Measurements from ENCODE around the gene STC2.
"Not testable (repeated sequence)": the region's sequence is repeated elsewhere in the genome, so short reads cannot be mapped to it uniquely, and the experiment has no call there.

The STC2 gene

DNA sequence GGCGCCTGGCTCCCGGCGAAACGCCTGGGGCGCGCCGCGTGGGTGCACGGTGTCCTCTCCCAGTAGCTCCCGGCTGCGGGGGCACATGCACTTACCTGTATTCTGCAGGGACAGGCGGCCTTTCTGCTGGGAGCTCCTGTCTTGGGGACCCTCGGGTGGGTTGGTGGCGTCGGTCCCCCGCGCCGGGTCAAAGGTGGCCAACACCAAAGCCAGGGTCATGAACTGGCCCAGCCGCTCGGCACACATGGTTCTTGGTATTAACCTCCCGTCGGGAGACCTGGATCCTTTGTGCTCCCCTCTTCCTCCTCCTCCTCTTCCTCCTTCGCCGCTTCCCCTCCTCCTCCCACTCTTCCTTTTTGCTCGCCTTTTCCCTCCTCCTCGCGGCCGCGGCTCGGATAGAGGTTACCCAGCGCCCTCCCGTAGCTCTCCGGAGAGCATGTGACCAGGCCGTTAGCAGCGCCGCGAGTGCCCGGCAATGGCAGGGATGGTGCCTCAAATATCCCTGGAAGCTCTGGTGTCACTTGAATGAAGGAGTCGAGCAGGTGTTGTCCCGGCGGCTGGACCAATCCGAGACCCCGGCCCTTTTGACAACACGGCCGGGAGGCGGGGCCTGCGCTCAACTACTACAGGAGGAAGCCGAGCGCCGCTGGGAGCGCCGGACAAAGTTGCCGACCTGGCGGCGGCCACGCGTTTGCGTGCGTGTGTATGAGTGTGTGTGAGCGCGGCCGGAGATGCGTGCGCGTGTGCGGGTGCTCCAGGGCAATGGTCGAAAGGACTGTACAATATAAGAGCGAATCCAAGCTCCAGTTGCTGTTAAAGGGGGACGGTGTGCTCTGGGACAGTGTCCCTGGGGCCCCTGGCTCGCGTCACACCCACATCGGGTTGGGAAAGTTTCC lies at the start of gene STC2:
STC2 (minus strand) TSS at position 467 of the 896 bp plus-strand sequence; CDS start at position 246, 221 bp downstream.
- DNase-seq: peak; percentile 80

- no peak for DNase-seq
Observed at GRCh38 chr5:173371400-173371799, 43.2 kb upstream of the STC2 start.

- DNase-seq: not testable (repeated sequence)
Observed at GRCh38 chr5:173363406-173363805, 35.2 kb upstream of the STC2 start.

- DNase-seq: no peak
Observed at GRCh38 chr5:173355561-173355960, 27.3 kb upstream of the STC2 start.

GRCh38 chr5:173354645-173355044 lies 26.4 kb upstream of the STC2 start:
- DNase-seq: no peak

DNA sequence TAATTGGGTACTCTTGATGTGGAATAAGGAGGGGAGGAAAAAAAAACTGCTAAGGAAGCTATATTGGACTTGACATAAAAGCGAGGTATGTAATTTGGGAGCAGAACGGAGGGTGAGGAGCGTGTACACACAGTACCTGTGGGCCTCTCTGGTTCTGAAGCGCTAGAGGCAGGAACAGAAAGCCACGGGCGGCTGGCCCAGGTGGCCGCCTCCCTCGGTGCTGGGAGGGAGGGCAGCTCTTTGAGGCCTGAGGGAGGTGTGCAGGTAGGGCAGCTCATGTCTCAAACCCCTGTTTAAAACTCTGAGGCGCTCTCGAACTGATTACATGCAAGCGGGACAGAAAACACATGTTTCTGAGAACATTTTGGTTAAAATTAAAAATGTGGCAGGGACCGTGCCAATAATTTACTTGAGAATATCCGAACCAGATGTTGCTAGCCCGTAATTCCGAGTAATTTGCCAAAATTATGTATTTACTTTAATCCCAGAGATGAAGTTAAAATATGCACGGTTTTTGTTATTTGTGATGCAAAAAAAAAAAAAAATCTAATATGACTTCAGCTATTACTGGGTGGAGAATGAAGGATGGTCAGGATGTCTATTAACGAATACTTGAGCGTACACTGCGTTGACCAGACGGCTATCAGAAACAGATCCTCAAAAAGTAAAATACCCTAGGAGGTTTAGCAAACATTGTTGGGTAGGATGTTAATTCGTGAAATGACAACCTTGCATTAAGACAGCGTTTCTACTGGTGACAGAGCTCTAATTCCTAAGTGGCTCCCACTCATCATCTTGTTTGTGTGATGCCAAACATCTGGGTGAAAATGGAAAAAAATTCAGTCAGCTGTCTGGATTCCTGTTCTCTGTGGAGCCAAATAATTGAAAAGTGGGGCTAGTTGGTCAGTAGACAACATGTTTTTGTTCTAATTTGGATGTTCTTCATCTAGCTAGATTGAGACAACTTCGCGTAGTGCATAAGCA lies 24.4 kb upstream of the STC2 start:
- DNase-seq: no peak

DNA sequence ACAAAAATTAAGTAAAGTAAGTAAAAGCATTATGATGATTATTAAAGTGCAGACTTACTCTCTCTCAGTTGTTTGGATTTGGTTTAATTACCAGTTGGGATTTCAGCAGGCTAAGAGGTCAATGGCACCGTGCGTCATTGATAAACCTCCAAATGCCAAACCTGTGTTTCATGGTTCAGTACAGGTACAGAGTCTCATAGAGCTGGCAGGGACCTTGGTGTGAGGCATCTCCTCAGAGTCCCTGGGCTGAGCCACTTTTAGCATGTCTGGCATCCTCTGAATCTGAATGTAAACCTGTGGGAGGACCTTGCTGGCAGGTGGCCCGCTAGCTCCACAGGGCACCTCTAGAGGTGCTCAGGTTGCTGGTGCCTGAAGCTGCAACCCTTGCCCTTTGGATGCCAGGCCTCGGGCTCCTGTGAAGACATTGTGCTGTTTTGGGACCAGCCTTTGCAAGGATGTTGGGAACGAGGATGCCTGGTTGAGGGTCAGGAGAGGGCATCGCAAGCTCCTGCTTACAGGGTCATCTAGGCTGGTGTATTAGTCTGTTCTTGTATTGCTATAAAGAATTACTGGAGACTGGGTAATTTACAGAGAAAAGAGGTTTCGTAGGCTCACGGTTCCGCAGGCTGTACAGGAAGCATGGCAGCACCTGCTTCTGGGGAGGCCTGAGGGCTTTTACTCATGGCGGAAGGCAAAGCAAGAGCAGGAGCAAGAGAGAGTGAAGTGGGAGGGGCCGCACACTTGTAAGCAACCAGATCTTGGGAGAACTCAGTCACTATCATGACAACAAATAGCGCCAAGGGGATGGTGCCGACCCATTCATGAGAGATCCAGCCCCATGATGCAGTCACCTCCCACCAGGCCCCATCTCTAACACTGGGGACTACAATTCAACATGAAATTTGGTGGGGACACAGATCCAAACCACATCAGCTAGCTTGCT lies 14.9 kb upstream of the STC2 start:
- DNase-seq: no peak

DNA sequence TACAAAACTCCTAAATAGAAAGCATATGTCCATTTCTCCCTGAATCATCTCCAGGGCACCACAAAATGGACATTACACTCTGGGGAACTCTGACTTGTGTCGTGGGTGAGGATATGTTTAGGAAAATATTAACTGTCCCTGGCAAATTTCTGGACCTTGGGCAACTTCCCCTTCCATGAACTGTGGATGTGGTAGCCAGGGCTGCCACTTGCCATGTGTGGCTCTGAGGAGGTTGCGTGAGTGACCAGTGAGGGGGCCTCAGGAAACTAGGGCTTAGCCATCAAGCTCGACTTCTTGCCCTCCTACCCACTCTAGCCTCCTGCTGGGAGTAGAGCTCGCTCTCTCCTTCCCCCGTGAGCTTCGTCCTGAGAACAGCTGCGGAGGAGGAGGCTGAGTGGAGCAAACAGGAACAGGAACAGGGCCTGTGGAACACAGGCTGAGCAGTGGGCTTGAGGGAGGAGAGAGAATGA lies 13.8 kb upstream of the STC2 start:
- no peak for DNase-seq

- no peak for DNase-seq
Observed at GRCh38 chr5:173340984-173341383, 12.8 kb upstream of the STC2 start.

- no peak for DNase-seq
Observed at GRCh38 chr5:173340451-173340850, 12.2 kb upstream of the STC2 start.

DNA sequence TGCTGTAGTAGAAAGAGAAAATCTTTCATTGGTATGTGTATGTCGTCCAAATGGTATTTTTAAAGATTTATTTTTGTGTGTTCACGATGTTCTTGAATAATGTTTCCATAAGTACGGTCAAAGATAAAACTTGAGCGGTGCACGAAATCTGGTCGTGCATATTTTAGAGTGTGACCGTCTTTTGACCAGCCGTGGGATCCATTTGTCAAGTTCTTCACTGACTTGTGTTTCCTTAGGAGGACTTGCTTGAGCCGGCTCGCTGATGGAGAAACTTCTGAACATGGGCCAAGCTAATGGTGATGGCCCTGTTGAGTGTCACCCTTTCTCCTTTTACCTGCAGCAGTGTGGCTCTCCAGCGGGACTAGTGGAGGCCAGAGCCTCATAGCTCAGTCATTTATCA lies 11.1 kb upstream of the STC2 start:
- no peak for DNase-seq

GRCh38 chr5:173338380-173339015 lies 10.3 kb upstream of the STC2 start:
- DNase-seq: no peak

DNA sequence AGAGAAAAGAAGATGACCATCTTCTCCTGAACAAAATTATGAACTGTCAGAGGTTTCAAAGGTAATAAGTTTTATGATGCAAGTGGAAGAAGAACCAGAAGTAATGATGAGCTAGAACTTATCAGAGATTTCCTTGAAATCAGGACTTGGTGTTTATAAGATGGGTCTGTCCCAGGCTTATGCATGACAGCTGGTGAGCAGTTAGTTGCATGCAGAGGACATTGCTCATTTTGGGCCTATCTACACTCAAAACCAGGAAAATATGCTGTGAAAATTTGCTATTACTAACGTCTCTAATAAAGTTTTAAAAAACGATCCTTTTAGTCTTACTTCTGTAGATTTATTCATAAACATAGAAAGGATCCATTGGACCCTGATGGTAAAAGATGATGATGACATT lies 6.6 kb upstream of the STC2 start:
- DNase-seq: no peak

DNA sequence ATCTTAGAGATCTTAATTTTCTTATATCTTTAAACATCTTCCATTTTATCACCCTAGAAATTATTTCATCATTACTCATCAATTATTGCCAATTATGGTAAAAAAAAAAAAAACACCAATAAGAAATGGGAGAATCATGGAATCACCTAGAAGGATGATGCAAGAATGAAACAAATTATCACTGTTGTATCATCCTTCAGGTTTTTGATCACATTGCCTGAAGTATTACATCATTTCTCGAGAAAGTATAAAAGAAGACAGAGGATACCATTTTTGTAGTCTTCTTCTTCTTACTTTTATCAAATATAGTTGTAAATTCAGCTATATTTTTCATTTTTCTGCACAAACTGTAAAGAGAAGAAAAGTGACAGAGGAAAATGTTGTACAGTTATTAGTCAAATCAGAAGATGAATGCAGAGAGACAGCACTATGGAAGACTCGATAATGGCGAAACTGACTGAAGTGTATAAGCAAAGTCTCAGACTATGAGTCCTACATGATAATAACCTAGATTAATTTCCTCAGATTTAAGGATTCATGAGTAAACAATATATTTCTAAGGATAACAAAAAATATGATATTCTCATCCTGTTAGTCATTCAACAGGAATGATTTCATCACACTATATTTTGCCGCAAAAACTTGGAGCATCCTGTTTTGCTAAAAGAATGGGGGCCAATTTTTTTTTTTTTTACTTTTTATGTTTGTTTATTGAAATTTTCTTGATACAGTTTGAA lies 5.9 kb upstream of the STC2 start:
- DNase-seq: no peak

DNA sequence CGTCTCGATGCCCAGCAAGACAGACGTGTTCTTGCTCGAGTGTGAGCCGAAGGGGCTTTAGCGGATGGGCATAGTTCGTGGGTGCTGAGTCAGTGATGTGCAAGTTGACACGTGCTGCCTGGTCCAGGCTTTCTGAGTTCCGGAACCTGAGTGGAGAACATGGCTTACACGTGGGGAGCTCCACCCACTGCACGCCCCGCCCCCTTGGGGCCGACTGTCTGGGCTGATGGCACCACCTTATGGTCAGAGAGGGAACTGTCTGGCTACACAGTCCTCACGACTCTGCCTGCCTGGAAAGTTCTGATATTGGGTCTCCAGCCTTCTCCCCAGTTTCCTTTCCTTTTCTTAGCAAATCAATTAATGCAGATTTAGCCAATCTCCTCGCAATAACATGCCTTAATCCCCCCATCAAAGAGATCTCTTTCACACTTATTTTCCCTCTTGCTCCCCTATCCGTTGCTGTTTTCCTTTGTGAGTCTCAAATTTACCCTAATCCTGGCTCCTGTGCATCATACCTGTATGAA lies 3.8 kb upstream of the STC2 start:
- peak; percentile 11 for DNase-seq

DNA sequence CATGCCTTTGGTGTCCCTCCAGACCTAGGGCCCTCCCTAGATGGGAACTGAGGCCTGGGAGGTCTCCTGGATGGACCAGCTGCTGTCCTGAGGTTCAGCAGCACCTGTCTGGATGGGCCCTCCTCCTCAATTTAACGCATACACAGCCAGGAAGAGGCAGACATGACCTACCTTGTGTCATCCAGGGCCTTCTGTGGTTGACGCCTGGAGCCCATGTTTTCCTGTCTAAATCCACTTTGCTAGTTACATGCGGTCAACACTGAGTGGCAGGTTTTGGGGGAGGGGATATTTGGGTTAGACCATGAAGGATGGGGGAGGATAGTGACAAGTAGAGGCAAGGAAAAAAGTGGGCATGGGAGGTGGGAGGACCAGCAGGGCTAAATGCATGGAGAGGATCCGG lies 3.1 kb upstream of the STC2 start:
- no peak for DNase-seq

DNA sequence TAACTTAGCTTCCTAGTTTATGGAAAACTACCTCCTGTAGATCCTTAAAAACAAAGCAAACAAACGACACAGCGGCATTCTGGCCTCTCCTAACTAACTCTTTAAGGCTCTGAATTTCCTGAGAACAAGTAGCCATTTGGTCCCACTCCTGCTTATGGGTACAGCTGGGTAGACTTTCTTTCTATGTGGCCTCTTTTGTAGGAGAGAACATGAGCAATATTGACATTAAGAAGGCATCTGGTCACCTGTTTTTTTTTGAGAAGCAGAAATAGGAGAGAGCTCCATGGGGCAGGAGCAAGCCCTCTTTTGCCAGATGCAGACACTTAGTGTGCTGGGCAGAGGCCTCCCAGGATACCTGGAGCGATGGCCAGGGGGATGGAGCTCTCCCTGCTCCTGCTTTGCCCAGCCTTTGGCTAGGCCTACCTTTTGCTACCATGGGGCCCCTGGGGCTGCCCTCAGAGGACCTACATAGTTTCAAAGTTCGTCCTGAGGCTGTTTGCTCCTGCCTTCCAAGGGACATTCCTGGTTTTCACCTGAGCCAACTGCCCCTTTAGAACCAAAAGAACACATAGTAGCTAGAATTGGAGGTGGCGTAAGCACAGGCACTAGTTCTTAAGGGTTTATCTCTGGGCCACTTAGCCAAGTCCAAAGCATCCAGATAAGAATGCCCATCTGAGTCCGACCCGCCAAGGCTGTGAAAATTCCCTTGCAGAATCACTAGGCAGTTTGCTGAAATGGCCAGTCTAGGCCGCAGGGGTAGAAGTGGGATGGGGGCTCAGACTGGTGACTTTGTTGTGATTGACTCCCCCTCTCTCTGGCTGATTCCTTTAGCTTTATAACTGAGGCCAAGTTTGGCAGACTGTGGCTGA lies 2.4 kb upstream of the STC2 start:
- peak; percentile 4 for DNase-seq

- DNase-seq: peak; percentile 16
Observed at GRCh38 chr5:173329491-173330337, 1.5 kb upstream of the STC2 start.
